ENCODE data around the gene RALA.

DNA sequence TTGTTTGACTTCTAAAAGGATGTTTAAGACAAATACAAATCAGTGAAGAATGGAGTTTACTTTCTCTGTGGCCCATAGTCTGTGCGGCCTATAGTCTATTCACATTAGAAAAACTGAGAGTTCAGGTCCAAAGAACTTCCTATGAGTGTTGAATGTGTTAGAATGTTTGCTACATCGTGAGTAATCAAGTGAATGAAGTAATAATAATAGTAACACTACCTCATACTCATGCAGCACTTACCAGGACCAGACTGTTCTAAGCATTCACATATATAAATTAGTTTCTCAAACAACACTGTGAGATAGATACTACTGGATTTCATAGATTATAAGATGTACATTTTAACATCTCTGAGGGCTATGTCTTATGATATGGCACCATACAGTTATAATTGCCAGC lies 70.4 kb downstream of the RALA start:
- TF ChIP-seq, protein P1, sequence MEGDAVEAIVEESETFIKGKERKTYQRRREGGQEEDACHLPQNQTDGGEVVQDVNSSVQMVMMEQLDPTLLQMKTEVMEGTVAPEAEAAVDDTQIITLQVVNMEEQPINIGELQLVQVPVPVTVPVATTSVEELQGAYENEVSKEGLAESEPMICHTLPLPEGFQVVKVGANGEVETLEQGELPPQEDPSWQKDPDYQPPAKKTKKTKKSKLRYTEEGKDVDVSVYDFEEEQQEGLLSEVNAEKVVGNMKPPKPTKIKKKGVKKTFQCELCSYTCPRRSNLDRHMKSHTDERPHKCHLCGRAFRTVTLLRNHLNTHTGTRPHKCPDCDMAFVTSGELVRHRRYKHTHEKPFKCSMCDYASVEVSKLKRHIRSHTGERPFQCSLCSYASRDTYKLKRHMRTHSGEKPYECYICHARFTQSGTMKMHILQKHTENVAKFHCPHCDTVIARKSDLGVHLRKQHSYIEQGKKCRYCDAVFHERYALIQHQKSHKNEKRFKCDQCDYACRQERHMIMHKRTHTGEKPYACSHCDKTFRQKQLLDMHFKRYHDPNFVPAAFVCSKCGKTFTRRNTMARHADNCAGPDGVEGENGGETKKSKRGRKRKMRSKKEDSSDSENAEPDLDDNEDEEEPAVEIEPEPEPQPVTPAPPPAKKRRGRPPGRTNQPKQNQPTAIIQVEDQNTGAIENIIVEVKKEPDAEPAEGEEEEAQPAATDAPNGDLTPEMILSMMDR (conservative IDR thresholded peaks at IDR 0.05; ENCODE audit: low read depth in 2 of 2): no peak
- TF ChIP-seq JUNB (IDR thresholded peaks at IDR 0.05; ENCODE audit: unreplicated experiment) (no peak), POLR2AphosphoS5 (IDR thresholded peaks at IDR 0.05; ENCODE audit: low read depth) (no peak), EZH2phosphoT487 (IDR thresholded peaks at IDR 0.05; ENCODE audit: unreplicated experiment) (no peak), EZH2 (IDR thresholded peaks at IDR 0.05; ENCODE audit: low read depth, unreplicated experiment) (no peak), CREB1 (CRISPR knock-in tag; IDR thresholded peaks at IDR 0.05; ENCODE audit: low read depth) (no peak), ZNF114 (CRISPR knock-in tag; IDR thresholded peaks at IDR 0.05) (no peak), NANOG (IDR thresholded peaks at IDR 0.05; ENCODE audit: borderline replicate concordance) (no peak), STAT1 (IDR thresholded peaks at IDR 0.05; ENCODE audit: unreplicated experiment) (no peak)
- TF ChIP-seq, protein P2, sequence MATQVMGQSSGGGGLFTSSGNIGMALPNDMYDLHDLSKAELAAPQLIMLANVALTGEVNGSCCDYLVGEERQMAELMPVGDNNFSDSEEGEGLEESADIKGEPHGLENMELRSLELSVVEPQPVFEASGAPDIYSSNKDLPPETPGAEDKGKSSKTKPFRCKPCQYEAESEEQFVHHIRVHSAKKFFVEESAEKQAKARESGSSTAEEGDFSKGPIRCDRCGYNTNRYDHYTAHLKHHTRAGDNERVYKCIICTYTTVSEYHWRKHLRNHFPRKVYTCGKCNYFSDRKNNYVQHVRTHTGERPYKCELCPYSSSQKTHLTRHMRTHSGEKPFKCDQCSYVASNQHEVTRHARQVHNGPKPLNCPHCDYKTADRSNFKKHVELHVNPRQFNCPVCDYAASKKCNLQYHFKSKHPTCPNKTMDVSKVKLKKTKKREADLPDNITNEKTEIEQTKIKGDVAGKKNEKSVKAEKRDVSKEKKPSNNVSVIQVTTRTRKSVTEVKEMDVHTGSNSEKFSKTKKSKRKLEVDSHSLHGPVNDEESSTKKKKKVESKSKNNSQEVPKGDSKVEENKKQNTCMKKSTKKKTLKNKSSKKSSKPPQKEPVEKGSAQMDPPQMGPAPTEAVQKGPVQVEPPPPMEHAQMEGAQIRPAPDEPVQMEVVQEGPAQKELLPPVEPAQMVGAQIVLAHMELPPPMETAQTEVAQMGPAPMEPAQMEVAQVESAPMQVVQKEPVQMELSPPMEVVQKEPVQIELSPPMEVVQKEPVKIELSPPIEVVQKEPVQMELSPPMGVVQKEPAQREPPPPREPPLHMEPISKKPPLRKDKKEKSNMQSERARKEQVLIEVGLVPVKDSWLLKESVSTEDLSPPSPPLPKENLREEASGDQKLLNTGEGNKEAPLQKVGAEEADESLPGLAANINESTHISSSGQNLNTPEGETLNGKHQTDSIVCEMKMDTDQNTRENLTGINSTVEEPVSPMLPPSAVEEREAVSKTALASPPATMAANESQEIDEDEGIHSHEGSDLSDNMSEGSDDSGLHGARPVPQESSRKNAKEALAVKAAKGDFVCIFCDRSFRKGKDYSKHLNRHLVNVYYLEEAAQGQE (IDR thresholded peaks at IDR 0.05; ENCODE audit: unreplicated experiment): no peak
- TF ChIP-seq, protein P3, sequence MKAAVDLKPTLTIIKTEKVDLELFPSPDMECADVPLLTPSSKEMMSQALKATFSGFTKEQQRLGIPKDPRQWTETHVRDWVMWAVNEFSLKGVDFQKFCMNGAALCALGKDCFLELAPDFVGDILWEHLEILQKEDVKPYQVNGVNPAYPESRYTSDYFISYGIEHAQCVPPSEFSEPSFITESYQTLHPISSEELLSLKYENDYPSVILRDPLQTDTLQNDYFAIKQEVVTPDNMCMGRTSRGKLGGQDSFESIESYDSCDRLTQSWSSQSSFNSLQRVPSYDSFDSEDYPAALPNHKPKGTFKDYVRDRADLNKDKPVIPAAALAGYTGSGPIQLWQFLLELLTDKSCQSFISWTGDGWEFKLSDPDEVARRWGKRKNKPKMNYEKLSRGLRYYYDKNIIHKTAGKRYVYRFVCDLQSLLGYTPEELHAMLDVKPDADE (IDR thresholded peaks at IDR 0.05): no peak

Data from GM23338 (cell line).